Stimulated activated CD4-positive, alpha-beta T cell treated with anti-CD3 and anti-CD28 coated beads, Interleukin-15, amount 100 ng/mL, for 48 hours (primary cell): ENCODE data around the gene LINGO1.
A peak's percentile ranks its signal among the peaks of the same experiment; 100 is the strongest.

Source experiments
- DNase-seq, 2 donors: peaks; one replicate each; pipeline ENCODE4 v3.0.0-alpha.2; 2020; ENCODE audit warnings: low read depth in 2 of 2

LINGO1 gene

DNA sequence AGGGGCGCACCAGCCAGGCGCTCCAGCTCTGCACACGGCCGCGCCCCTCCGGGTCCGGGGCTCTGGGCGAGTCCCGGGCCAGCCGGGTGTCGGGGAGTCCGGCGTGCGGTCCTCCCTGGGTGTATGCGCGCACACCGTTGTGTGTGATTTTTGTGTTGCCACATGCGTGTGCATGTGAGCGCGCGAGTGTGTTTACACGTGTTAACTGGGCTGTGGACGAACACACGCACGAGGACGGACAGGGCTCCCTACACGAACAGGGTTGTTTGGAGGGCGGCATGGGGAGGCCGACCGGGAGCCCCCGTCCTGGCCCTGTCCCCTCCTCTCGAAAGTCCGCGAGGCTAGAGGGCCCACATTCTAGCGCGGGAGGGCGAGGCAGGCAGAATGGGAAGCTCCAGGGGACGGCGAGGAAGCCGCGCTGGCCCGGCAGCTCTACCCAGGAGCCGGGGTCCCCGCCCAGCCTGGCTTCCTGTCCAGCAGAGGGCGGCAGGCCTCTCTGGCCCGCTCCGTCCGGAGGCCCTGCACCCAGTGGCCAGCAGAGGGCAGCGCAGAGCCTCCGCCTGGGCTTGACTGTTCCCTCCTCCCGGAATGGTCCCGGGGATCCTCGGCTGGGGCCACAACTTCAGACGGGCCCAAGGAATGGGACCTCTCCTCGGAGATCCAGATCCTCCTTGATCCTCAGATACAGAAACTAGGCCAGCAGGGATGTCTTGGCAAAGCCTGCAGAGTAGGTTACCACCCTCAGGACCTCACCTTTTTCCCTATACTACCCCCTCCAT is 611 bp upstream of the LINGO1 start:
- peak; percentile 40 to 62 for DNase-seq

DNA sequence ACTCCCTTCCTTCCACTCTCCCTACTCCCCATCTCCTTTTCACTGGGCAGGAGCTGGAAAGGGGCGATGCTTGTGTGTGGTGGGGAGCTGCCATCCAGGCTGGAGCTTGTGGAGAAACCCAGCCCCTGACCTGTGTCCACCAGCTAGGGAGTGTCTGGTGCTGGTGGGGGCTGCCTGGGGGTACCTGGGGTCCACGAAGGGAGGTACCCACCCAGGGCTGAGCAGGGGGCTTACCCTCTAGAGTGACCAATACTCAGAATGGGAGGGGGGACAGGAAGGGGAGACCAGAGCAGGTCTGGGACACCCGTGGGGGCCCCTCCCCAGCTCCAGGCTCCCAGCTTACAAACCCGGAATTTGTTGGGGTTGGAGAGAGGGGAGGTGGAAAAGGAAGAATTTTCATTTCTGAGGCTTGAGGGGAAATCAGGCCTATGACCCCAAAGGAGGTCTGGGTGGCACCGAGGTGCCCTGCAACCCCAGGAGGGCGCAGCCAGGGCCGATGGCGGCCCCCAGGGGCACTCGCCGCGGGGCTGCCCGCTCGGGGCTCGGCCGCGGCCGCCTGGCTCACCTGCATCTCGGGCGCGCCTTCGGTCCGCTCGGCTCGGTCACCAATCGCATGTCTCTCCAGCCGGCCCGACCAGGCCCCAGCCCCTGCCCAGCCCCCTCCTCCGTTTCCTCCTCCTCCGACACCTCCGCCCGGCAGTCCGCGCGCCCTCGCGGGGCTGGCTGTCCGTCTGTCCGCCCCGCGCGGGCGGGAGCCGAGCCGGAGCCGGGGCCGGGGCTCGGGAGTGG is 773 bp downstream of the LINGO1 start:
- no peak for DNase-seq

DNA sequence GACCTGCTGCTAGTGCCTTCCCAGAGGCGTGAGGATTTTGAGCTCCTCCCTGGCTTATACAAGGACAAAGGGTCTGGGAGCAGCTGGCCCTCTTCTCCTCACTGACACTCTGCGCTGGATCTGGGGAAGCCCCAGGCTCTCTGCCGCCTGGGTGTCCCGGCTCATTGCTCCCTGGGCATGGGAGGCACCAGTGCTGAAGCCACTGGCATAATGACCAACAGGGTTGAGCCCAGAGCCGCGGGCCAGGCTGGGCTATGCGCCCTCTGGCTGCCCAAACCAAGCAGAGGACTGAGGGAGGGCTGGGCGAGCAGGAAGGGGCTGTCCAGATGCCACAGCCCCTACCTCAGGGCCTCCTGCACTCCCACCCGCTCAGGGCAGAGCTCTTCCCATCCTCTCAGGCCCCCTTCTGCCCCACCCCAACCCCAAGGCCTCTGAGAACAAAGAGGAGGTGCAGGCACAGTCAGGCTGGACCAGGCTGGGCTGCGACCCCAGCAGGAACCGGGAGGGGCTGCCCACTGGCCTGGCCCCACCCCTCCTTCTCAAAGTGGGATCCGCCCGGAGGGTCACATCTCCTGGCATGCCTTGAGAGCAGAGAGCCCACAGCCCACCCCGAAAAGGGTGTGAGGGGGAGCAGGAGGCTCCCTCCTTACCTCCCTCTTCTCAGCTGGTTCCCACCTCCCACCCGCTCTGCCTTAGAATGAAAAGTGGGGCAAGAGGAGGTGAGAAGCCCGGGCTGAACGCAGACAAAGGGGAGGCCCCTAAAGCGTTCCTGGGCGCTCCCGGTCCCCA is 1.6 kb downstream of the LINGO1 start:
- no peak for DNase-seq

DNA sequence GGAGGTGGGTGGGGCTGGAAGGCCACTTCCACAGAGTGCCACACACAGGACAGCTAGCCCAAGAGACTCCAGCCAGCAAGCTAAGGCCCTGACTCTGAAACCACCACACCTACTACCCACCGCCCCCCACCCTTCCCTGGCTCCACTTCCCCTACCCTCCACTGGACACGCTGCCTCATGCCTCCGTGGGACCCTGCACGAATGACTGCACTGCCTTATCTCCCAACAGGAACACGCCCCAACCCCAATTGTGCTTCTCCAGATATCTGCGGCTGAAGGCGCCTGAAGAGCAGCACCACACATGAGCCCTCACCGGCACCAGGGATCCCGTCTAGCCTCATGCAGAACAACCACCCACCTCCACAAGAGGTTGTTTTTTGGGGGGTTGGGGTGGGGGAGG is 2.7 kb downstream of the LINGO1 start:
- no peak for DNase-seq

DNA sequence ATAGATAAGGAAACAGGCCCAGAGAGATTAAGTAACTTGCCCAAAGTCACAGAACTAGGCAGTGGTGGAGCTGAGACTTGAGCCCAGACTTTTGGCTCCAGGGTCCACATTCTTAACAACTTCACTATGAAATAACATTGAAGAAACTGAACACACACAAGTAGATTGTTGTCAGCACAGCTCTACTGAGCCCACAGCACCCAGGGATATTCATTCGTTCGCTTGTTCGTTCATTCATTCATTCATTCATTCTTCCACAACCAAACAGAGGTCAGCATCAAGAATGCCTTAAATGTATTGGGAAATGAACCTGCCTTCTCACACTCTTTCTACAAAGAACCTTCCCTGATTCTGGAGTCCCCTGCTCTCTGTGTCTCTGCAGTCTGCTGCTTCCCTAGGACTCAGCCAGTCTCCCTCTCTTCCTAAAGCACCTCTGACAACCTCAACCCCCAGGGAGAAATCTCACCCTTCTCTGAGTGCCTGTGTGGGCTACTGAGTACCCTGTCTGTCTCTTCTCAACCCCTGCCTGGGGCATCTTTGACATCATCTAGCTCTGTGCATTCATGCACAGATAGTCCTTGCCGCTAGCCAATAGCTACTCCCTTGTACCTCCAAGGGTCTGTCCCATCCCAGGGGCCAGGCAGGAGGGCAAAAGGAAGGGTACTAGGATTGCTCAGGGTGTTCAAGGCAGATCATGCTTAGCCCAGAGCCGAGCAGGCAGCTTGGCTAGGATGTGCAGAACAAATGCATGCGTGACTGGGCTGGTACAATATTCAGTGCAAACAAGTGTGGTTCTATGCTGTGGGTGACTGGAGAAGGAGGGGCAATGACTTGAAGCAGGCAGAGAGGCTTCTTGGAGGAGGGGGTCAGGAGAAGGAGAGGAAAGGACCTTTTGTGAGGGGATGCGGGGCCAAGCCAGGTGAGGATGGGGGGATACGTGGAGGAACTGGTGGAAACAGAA is 3.4 kb downstream of the LINGO1 start:
- DNase-seq, result no peak

DNA sequence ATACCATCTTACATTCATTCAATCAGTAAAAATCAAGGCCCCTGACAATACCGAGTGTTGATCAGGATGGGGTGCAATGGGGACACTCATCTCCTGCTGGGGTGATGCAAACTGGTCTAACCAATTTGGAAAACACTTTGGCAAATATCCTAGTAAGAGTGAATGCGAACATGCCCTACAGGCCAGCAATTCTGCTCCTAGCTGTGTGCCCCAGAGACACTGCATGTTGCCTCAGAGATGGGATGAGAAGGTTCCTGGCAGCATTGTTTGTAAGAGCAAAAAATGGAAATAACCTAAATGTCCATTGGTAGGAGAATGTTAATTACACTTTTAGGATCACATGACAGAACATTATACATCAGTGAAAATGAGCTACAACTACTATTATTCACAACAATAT is 4.7 kb downstream of the LINGO1 start:
- no peak for DNase-seq

DNA sequence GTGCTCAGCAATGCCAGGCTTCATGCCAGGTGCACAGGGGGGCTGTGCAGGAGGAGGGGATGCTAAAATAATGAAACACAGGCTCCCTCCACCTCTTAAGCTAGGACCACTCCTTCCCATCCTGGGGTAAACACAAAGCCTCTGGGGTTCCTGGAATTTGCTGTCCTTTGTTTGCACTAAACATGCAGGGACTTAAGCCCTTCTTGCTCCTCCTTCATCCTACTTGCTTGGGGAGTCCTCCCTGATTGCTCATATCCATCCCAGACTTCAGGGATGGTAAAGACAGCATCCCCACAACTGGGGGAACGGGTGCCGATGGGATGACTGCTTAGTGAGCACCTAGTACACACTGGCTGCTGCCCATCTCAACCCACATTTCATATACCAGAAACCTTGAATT is 5.1 kb downstream of the LINGO1 start:
- no peak for DNase-seq

DNA sequence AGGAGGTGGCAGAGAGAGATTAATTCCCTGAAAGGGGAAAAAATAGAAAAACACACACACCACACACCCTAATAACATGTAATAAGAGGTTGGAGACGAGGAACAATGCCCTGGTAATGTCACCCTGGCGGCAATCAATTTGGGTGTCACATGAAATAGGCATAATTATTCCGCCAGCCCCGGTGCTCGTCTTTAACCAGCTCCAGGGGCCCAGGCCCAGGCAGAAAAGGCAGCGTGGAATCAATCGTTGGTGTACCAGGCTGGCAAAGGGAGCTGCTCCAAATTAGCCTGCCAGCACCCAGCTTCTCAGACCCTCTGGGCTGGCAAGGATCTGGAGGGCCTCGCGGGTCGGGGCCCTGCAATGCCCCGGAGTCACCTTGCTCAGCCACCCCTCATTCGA is 5.6 kb downstream of the LINGO1 start:
- DNase-seq, result no peak

DNA sequence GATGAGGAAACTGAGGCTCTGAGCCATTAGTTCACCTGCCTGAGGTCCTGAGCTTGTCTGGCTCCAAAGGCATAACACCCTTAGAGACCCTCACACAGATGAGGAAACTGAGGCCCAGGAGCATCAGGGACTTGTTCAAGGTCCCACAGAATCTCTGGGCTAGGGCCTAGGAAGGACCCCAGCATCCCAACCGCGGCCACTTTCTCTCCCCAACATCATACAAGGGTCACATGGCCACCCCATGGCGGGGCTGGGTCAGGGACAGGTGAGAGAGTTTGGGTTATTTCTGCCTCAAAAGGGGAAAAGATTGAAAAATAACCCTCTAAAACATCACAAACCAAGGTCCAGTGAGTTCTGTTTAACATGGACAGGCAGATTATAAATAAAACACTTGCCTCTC is 6.7 kb downstream of the LINGO1 start:
- no peak for DNase-seq

DNA sequence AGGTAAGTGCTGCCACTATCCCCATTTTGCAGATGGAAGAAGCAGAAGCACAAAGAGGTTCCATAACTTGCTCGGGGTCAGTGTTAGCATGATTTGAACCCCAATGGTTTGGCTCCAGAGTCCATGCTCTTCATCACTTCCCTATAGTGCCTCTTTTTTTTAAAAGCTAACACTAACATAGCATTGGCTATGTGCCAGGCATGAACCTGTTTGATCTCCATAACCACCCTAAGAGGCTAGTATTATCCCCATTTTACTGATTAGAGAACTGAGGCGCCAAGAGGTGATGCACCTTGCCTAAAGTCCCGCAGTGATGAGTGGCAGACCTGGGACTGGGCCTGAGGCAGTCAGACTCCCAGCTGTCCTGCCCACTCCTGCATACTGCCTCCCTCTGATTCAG is 7.3 kb downstream of the LINGO1 start:
- DNase-seq, result no peak

DNA sequence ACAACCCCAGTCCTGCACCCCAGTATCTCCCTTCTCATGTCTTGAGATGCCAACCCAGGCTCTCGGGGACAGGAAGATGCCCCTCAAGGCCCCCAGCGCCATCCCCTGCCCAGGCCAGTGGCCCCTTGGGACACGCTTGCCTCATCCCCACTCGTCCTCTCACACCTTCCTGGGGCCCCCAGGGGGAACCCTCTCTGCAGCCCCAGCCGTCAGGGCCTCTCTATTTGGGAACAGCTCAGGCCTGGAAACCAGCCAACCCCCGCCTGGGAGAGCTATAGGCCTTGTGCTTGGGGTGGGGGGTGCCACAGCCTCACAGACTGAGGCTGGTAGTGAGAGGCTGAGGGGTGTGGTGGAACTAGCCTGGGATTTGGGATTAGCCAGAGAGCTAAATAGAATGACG is 7.8 kb downstream of the LINGO1 start:
- DNase-seq, result no peak

DNA sequence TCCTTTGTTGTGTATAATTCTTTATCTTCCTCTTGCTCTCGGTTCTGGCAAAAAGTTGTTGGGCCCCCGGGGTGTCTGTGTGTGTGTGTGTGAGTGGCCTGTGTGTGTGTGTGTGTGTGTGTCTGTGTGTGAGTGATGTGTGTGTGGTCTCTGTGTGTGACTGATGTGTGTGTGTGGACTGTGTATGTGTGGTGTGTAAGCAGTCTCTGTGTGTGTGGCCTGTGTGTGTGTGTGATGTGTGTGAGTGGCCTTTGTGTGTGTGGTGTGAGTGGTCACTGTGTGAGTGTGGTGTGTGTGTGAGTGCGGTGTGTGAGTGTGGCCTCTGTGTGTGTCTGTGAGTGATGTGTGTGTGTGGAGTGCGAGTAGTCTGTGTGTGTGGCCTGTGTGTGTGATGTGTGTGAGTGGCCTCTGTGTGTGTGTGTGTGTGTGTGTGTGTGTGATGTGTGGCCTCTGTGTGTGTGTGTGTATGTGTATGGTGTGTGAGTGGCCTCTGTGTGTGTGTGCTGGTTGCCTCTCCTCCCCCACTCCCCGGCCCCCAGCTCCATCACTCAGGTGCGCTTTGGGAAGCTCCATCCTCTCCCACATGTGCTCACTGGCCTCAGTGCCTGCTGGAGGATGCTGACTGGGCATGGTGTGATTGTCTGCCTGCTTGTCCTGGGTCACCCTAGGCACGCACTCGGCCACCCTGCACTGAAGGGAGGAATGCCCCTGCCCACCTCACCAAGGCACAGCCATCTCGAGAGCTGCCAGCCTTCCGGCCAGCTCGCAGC is 8.8 kb downstream of the LINGO1 start:
- DNase-seq, result no peak

DNA sequence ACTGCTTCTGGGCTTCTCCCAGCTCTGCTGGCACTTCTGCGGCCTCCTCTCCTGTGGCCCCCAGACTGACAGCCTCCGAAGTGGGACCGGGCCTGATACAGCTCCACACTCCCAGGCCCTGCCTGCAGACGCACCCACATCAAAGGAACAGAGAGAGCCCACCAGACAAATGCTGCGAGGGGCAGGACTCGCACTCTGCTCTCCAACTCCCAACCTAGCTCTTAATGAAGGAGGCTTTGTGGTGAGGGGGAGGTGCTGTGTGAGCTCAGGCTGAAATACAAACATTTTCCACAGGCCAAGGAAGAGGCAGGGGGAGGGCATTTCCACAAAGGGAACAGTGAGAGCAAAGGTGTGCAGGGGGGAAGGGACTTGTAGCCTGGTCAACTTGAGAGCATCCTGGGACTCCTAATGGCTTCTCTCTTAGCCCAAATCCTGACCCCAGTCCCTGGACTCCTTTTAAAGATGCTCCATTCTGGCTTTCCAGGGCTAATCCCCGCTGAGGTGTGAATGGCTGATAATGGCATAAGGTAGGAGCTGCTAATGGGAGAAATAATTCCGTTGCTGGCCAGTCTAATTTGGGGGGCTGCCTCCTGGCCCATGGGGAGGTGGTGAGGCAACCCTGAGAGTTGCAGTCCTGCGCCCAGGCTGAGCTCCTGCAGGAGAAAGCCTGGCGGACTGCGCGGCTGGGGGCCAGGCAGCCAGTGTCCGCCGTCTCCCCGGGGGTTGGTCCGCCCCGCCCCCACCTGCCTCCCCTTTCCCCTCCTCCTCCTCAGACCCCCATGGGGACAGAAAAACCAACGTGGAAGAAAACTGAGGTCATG is 9.6 kb downstream of the LINGO1 start:
- DNase-seq, result no peak

DNA sequence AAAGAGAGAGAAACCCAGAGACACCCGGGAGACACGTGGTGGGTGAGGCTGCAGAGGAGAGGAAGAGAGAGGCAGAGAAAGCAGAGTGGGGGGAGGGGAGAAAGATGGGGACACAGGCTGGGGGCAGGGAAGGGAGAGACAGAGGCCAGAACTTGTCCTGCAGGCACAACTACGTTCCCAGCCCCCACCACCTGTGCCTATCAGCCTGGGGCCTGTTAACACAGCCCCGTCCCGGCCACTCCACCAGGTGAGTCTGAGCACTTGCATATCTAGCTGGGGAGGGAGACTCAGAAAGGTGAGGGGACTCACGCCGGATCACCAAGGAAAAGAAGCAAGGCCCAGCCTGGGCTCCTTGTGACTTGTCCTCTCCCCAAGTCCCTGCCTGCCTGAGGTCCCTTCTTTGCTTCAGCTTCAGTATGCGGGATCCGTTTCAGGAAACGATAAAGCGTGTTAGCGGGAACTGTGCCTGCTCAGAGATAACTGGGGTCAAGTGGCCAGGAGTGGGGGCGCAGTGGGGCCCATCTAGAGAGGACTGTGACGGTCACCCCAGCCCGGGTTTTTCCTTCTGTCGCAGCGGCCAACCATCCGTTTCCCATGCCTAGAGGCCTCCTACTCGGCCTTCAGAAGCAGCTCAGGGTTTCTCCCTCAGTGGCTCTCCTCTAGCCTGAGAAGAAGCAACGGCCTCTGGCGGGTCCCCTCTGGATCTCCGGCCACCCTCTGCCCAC is 10.3 kb downstream of the LINGO1 start:
- no peak for DNase-seq

DNA sequence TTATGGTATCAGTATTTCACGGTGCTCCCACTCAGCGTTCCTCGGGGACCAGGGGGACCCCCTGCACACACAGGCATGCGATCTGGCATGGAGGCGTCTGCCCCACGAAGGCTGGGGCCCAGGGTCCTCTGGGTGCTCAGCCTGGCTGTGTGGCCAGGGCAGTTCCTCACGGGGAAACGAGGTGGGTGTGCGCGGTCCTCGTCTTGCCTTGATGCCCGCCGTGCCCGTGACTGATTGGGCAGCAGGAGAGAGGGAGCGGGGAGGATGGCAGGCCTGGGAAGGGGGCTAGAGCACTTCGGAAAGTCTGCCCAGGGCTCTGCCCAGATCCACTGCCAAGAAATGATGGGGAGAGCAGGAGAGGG is 10.9 kb downstream of the LINGO1 start:
- no peak for DNase-seq

DNA sequence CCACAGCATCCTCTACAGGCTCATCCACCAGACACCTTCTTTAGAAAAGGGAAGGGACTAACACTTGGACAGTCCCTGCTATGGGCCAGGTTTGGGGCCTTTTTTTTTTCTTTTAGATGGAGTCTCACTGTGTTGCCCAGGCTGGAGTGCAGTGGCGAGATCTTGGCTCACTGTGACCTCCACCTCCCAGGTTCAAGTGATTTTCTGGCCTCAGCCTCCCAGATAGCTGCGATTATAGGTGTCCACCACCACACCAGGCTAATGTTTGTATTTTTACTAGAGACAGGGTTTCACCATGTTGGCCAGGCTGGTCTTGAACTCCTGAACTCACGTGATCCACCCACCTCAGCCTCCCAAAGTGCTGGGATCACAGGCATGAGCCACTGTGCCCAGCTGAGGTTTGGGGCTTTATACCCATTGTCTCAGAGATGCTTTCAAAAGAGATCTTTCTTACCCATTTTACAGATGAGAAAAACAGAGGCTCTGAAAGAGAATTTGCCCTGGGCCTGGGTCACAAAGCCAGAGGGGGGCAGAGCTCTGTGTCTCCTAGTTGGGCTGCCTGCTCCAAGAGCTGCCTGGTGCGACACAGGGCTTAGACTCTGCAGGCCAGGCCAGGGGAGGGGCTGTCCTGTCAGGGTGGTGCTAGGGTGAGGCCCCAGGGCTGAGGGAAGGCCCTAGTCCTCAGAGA is 11.6 kb downstream of the LINGO1 start:
- DNase-seq, result no peak

DNA sequence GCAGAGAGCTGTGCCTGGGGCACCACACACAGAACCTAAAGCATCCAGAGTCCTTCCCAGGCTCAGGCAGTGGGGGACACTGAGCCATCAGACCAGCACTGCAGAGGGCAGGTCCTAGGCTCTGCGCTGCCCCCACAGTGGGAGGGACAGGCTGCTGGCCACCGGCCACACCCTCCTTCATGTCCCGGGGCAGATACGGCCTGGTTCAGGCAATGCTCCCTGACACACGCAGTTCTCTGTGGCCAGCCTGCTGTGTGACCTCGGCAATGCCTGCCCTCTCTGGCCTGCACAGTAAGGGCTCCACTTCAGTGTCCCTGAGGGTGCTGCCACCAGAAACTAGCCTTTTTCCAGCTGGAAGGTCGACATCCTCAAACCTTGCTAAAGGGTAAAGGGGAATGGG is 12.4 kb downstream of the LINGO1 start:
- DNase-seq, result no peak

DNA sequence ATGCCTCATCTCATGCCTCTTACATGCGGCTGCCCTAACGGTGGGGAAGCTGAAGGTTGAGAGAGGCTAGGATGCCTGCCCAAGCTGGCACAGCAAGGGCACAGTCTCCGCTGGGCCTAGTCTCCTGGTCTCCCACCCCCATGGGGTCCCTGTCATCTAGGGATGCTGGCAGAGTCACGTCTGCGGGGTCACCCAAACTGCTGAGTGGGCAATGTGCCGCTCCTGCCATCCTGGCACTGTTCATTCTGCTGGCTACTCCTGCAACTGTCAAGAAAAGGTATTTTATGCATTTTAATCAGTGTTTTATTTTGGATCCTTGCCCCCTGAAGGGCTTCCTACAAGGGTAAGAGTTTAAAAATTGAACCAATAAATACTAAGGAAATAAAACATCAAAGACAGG is 12.8 kb downstream of the LINGO1 start:
- no peak for DNase-seq
